Suppressor macrophage (primary cell): ENCODE results near the gene HPS5.

Experiments
- DNase-seq, 4 experiments: peaks; one replicate each; pipeline ENCODE4 v3.0.0-alpha.2; 2020 to 2022

Gene HPS5

GRCh38 chr11:18233912-18234311, 88.0 kb downstream of the HPS5 start:
- no peak for DNase-seq

- DNase-seq: no peak
Measured at GRCh38 chr11:18230859-18231258, 91.1 kb downstream of the HPS5 start.

- DNase-seq: peak in 1 of 4 experiments; percentile 12
Measured at GRCh38 chr11:18229501-18229900, 92.4 kb downstream of the HPS5 start.
